Measurements from ENCODE around the gene PDGFRB. TPM values are rescaled to one million over a fixed set of nuclear protein-coding genes. Genes with fewer than 3 reads are reported as not detected.

The PDGFRB gene
- total RNA-seq, 1 experiment from 2014 or later: not detected

GRCh38 chr5:150190987-150191386 lies 35.3 kb upstream of the PDGFRB start:
- DNase-seq: peak in 1 of 2 experiments; percentile 10
- H3K4me1 ChIP-seq (replicated peaks; ENCODE audit: insufficient read depth): 0 out of 2 replicates have a peak, but pooled peaks cover 5% of the 10 kb centered on the region
- H3K36me3 ChIP-seq (ENCODE audit: low read depth): no peaks in the 10 kb centered on the region
- ChIA-PET CTCF (no interaction called here), POLR2A (ENCODE audit: unreplicated experiment) (interaction anchor here (0.6 kb wide), 1 partner anchor 241 kb away, joined by 13 read pairs; no protein-coding TSS in a partner anchor)
- peaks cover 25% of the 10 kb centered on the region for H3K27me3 ChIP-seq (ENCODE audit: insufficient read depth, low read depth)
- H2AFZ ChIP-seq: no peak overlapping the region
- TF ChIP-seq EZH2 (IDR thresholded peaks at IDR 0.05; ENCODE audit: low read depth): no peak
- TF ChIP-seq CTCF (conservative IDR thresholded peaks at IDR 0.05): no peak
- no peak overlapping the region for H3K27ac ChIP-seq
- H3F3A ChIP-seq (ENCODE audit: insufficient read depth, low read depth): no peaks in the 10 kb centered on the region
- intact Hi-C loops (cut with micrococcal nuclease; ENCODE audit: unreplicated experiment): no loop called here
- no peak overlapping the region for H3K4me3 ChIP-seq
- H3K79me2 ChIP-seq (ENCODE audit: low read depth): no peaks in the 10 kb centered on the region
- H3K9me2 ChIP-seq (ENCODE audit: insufficient read depth): no peaks in the 10 kb centered on the region
- no peaks in the 10 kb centered on the region for H3K9me3 ChIP-seq (ENCODE audit: insufficient read depth, low read depth)
- H4K20me1 ChIP-seq (ENCODE audit: insufficient read depth): no peaks in the 10 kb centered on the region
- BruUV-seq (replicated peaks): no TSS peak
- H3K4me2 ChIP-seq: 0 out of 2 replicates have a peak overlapping the region, but pooled peaks have one; percentile 11

GRCh38 chr5:150190503-150190979 lies 34.9 kb upstream of the PDGFRB start:
- POLR2A ChIA-PET (ENCODE audit: unreplicated experiment): no interaction called here
- H3K4me2 ChIP-seq: 0 out of 2 replicates have a peak overlapping the region, but pooled peaks have one; percentile 11
- BruUV-seq (replicated peaks): no TSS peak

GRCh38 chr5:150189728-150190502 lies 34.3 kb upstream of the PDGFRB start, which contains the start of gene SLC6A7:
TSS of gene SLC6A7 (plus strand) at chr5:150190062. CDS start at chr5:150190328, 266 bp downstream.
- H3K79me2 ChIP-seq (ENCODE audit: low read depth): no peaks in the 10 kb centered on the region
- no peaks in the 10 kb centered on the region for H3K36me3 ChIP-seq (ENCODE audit: low read depth)
- 0 out of 2 replicates have a peak within 1 kb of the TSS, but pooled peaks have one; percentile 11 for H3K4me2 ChIP-seq
- ChIA-PET POLR2A (ENCODE audit: unreplicated experiment) (no interaction called here), CTCF (no interaction called here)
- H3F3A ChIP-seq (ENCODE audit: insufficient read depth, low read depth): no peaks in the 10 kb centered on the region
- TF ChIP-seq EZH2 (IDR thresholded peaks at IDR 0.05; ENCODE audit: low read depth): no peak
- no peak for TF ChIP-seq CTCF (conservative IDR thresholded peaks at IDR 0.05)
- no peak within 1 kb of the TSS for H2AFZ ChIP-seq
- intact Hi-C loops (cut with micrococcal nuclease; ENCODE audit: unreplicated experiment): no loop called here
- no peaks in the 10 kb centered on the region for H4K20me1 ChIP-seq (ENCODE audit: insufficient read depth)
- H3K4me3 ChIP-seq: no peak within 1 kb of the TSS
- BruUV-seq (replicated peaks): no TSS peak
- H3K27ac ChIP-seq: no peak within 1 kb of the TSS
- DNase-seq: no peak
- H3K9me2 ChIP-seq (ENCODE audit: insufficient read depth): no peaks in the 10 kb centered on the region
- H3K27me3 ChIP-seq (ENCODE audit: insufficient read depth, low read depth): peaks cover 25% of the 10 kb centered on the region
- H3K9me3 ChIP-seq (ENCODE audit: insufficient read depth, low read depth): no peaks in the 10 kb centered on the region
- 0 out of 2 replicates have a peak, but pooled peaks cover 5% of the 10 kb centered on the region for H3K4me1 ChIP-seq (replicated peaks; ENCODE audit: insufficient read depth)

More at GRCh38 chr5:150190503-150190979, 34.9 kb upstream of the PDGFRB start:
- Histone ChIP-seq H3K4me1 (replicated peaks; ENCODE audit: insufficient read depth) (0 out of 2 replicates have a peak, but pooled peaks cover 5% of the 10 kb centered on the region), H2AFZ (no peak overlapping the region), H4K20me1 (ENCODE audit: insufficient read depth) (no peaks in the 10 kb centered on the region), H3K9me3 (ENCODE audit: insufficient read depth, low read depth) (no peaks in the 10 kb centered on the region), H3F3A (ENCODE audit: insufficient read depth, low read depth) (no peaks in the 10 kb centered on the region), H3K27ac (no peak overlapping the region), H3K9me2 (ENCODE audit: insufficient read depth) (no peaks in the 10 kb centered on the region), H3K79me2 (ENCODE audit: low read depth) (no peaks in the 10 kb centered on the region), H3K4me3 (no peak overlapping the region), H3K27me3 (ENCODE audit: insufficient read depth, low read depth) (peaks cover 25% of the 10 kb centered on the region), H3K36me3 (ENCODE audit: low read depth) (no peaks in the 10 kb centered on the region)
- CTCF ChIA-PET: no interaction called here
- TF ChIP-seq CTCF (conservative IDR thresholded peaks at IDR 0.05) (no peak), EZH2 (IDR thresholded peaks at IDR 0.05; ENCODE audit: low read depth) (no peak)
- DNase-seq: no peak
- intact Hi-C loops (cut with micrococcal nuclease; ENCODE audit: unreplicated experiment): no loop called here

Measured in PC-9 (cell line).